Measurements from ENCODE around the gene HPS4.

HPS4 gene

GRCh38 chr22:26496456-26496855 is 12.9 kb upstream of the HPS4 start:
- DNase-seq (ENCODE audit: low read depth), result no peak

GRCh38 chr22:26494506-26494905 is 10.9 kb upstream of the HPS4 start:
- DNase-seq (ENCODE audit: low read depth), result no peak

GRCh38 chr22:26492220-26492619 is 8.6 kb upstream of the HPS4 start:
- no peak for DNase-seq (ENCODE audit: low read depth)

GRCh38 chr22:26489447-26490036 is 6.0 kb upstream of the HPS4 start:
- no peak for DNase-seq (ENCODE audit: low read depth)

- no peak for DNase-seq (ENCODE audit: low read depth)
Measured at GRCh38 chr22:26487996-26488395, 4.4 kb upstream of the HPS4 start.

- DNase-seq (ENCODE audit: low read depth), result no peak
Measured at GRCh38 chr22:26486394-26486793, 2.8 kb upstream of the HPS4 start.

- DNase-seq (ENCODE audit: low read depth), result no peak
Measured at GRCh38 chr22:26485806-26486390, 2.3 kb upstream of the HPS4 start.

GRCh38 chr22:26485013-26485412 is 1.4 kb upstream of the HPS4 start:
- peak; percentile 24 for DNase-seq (ENCODE audit: low read depth)

- peak; percentile 62 for DNase-seq (ENCODE audit: low read depth)
Measured at GRCh38 chr22:26484360-26484706, 750 bp upstream of the HPS4 start.

GRCh38 chr22:26483043-26483438 is 542 bp downstream of the HPS4 start:
- no peak for DNase-seq (ENCODE audit: low read depth)

- no peak for DNase-seq (ENCODE audit: low read depth)
Measured at GRCh38 chr22:26482161-26482560, 1.4 kb downstream of the HPS4 start.

GRCh38 chr22:26481694-26482093 is 1.9 kb downstream of the HPS4 start:
- no peak for DNase-seq (ENCODE audit: low read depth)

- DNase-seq (ENCODE audit: low read depth), result no peak
Measured at GRCh38 chr22:26481112-26481693, 2.4 kb downstream of the HPS4 start.

- DNase-seq (ENCODE audit: low read depth), result no peak
Measured at GRCh38 chr22:26480611-26480932, 3.0 kb downstream of the HPS4 start.

GRCh38 chr22:26479792-26480610 is 3.6 kb downstream of the HPS4 start:
- no peak for DNase-seq (ENCODE audit: low read depth)

- DNase-seq (ENCODE audit: low read depth), result no peak
Measured at GRCh38 chr22:26479043-26479791, 4.4 kb downstream of the HPS4 start.

GRCh38 chr22:26477341-26477731 is 6.2 kb downstream of the HPS4 start:
- peak; percentile 30 for DNase-seq (ENCODE audit: low read depth)

- DNase-seq (ENCODE audit: low read depth), result peak; percentile 84
Measured at GRCh38 chr22:26476705-26477340, 6.8 kb downstream of the HPS4 start.

- DNase-seq (ENCODE audit: low read depth), result peak; percentile 68
Measured at GRCh38 chr22:26474682-26475081, 8.9 kb downstream of the HPS4 start.

- peak; percentile 90 for DNase-seq (ENCODE audit: low read depth)
Measured at GRCh38 chr22:26471522-26471921, 12.1 kb downstream of the HPS4 start.

- DNase-seq (ENCODE audit: low read depth), result no peak
Measured at GRCh38 chr22:26470807-26471206, 12.8 kb downstream of the HPS4 start.

- DNase-seq (ENCODE audit: low read depth), result no peak
Measured at GRCh38 chr22:26466196-26466595, 17.4 kb downstream of the HPS4 start.

Data from ELR (cell line).